ENCODE results near the gene HTR1B. TPM values are rescaled to one million over a fixed set of nuclear protein-coding genes. Genes with fewer than 3 reads are reported as not detected.
A peak's percentile ranks its signal among the peaks of the same experiment; 100 is the strongest.

HTR1B gene
- polyA plus RNA-seq, 1 donor (not counting 4 experiments of a cell fraction or from before 2014, with no cell fraction given): 0.24 TPM

DNA sequence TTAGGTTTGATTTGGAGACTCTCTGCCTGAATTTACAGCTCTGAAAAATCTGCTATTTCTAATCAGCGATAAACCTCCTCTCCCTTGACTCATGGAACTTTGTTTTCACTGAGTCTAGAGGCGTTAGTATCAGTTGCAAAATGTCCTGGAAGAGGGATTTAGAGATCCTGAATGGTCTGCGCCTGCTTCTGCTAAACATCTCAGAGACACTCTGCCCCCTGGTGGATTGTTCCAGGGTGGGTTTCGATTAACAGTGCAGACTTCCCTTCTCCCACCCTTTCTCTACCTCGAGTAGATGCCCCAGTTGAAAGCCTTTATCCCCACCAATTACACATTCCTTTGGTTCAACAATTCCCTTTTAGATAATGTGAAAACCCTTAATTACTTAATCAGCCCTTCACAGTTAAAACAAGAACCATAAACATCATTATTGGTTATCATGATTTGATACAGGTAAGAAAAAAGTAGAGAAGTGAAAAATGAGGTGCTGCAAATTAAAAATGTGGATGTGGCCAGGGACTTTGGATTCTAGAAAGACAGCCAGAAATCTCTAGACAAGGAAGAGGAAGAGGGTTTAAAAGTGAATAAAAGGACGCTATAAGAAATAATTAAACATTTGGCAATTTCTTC is 5.5 kb downstream of the HTR1B start:
- H3K36me3 ChIP-seq (ENCODE audit: control insufficient read depth in 2 of 2, extremely low read depth in 1 of 2, insufficient read depth in 2 of 2, low read length in 2 of 2): no peaks in the 10 kb centered on the region
- TF ChIP-seq, protein P1, sequence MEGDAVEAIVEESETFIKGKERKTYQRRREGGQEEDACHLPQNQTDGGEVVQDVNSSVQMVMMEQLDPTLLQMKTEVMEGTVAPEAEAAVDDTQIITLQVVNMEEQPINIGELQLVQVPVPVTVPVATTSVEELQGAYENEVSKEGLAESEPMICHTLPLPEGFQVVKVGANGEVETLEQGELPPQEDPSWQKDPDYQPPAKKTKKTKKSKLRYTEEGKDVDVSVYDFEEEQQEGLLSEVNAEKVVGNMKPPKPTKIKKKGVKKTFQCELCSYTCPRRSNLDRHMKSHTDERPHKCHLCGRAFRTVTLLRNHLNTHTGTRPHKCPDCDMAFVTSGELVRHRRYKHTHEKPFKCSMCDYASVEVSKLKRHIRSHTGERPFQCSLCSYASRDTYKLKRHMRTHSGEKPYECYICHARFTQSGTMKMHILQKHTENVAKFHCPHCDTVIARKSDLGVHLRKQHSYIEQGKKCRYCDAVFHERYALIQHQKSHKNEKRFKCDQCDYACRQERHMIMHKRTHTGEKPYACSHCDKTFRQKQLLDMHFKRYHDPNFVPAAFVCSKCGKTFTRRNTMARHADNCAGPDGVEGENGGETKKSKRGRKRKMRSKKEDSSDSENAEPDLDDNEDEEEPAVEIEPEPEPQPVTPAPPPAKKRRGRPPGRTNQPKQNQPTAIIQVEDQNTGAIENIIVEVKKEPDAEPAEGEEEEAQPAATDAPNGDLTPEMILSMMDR (optimal IDR thresholded peaks at IDR 0.05 in 1 of 3, IDR thresholded peaks at IDR 0.05 in 1 of 3, conservative IDR thresholded peaks at IDR 0.05 in 1 of 3; ENCODE audit: extremely low read depth in 1 of 3, insufficient read depth in 2 of 3, low read length in 3 of 3): peak; percentile 66 to 81 (median 73)
- no peak for TF ChIP-seq EZH2 (IDR thresholded peaks at IDR 0.05; ENCODE audit: low read length)
- no peaks in the 10 kb centered on the region for H3K9me3 ChIP-seq (ENCODE audit: control insufficient read depth, low read depth, low read length)
- peak; percentile 33 for DNase-seq (ENCODE audit: low read depth, low spot score)
- H3K4me3 ChIP-seq (ENCODE audit: control insufficient read depth in 2 of 3, extremely low read depth in 1 of 3, insufficient read depth in 2 of 3, low read depth in 1 of 3, low read length in 3 of 3): no peak overlapping the region
- H3K9me1 ChIP-seq (ENCODE audit: control insufficient read depth, extremely low read depth, insufficient read depth, low read length): no peaks in the 10 kb centered on the region
- peak overlapping the region; percentile 0 for H2AFZ ChIP-seq (ENCODE audit: control insufficient read depth, low read length)
- H3K9ac ChIP-seq (ENCODE audit: control insufficient read depth, extremely low read depth, insufficient read depth, low read length): no peak overlapping the region
- H3K27me3 ChIP-seq (ENCODE audit: control insufficient read depth, extremely low read depth, insufficient read depth, low read length): peaks cover 4% of the 10 kb centered on the region
- no peak overlapping the region for H3K4me2 ChIP-seq (ENCODE audit: control insufficient read depth, extremely low read depth, insufficient read depth, low read depth, low read length)
- peak; percentile 94 for FAIRE-seq
- no peaks in the 10 kb centered on the region for H3K79me2 ChIP-seq (ENCODE audit: control insufficient read depth, insufficient read depth, low read length)
- no peaks in the 10 kb centered on the region for H4K20me1 ChIP-seq (ENCODE audit: control insufficient read depth, extremely low read depth, insufficient read depth, low read length)
- H3K27ac ChIP-seq (ENCODE audit: control insufficient read depth, insufficient read depth, low read length): no peak overlapping the region
- dilution Hi-C loops (cut with MboI; ENCODE audit: extremely low pct_ligation_motif_present, low sequenced_read_pairs): no loop called here
- H3K4me1 ChIP-seq (ENCODE audit: control insufficient read depth, extremely low read depth, insufficient read depth, low read length): peaks cover 21% of the 10 kb centered on the region

DNA sequence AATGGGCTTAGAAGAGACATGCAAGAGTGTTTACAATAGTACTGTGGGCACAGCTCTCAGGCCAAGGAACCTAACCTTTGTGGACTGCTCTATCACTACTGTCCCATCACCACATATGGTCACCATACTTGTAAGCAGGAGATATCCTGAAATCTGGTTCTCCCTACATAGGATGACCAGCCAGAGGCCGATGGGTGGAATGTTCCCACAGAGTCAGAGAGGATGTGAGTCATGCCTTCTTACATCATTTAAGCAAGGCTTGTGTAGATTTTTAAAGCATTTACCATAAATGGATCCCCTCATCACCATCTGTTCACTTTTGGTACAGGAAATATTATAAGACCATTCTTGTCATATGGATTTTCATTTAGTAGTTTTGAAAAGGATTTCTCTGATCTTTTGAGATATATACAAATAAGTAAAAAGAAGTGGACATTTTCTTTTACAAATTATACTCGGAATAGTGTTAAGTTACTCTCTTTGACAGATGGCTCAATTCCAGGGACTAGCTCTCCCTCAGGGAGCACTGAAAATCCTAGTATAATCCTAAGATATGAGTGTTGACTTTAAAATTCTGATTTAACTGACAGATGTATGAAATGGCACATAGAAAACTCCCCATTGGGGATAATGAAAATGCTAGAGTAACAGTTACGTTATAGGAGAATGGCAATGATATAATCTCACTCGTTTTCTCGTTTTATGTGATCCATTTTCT is 6.6 kb downstream of the HTR1B start:
- peak overlapping the region; percentile 58 for H2AFZ ChIP-seq (ENCODE audit: control insufficient read depth, low read length)
- no peak overlapping the region for H3K4me3 ChIP-seq (ENCODE audit: control insufficient read depth in 2 of 3, extremely low read depth in 1 of 3, insufficient read depth in 2 of 3, low read depth in 1 of 3, low read length in 3 of 3)
- H3K4me1 ChIP-seq (ENCODE audit: control insufficient read depth, extremely low read depth, insufficient read depth, low read length): peaks cover 21% of the 10 kb centered on the region
- dilution Hi-C loops (cut with MboI; ENCODE audit: extremely low pct_ligation_motif_present, low sequenced_read_pairs): no loop called here
- H3K79me2 ChIP-seq (ENCODE audit: control insufficient read depth, insufficient read depth, low read length): no peaks in the 10 kb centered on the region
- TF ChIP-seq, protein P1 (optimal IDR thresholded peaks at IDR 0.05 in 1 of 3, IDR thresholded peaks at IDR 0.05 in 1 of 3, conservative IDR thresholded peaks at IDR 0.05 in 1 of 3; ENCODE audit: extremely low read depth in 1 of 3, insufficient read depth in 2 of 3, low read length in 3 of 3): no peak
- TF ChIP-seq EZH2 (IDR thresholded peaks at IDR 0.05; ENCODE audit: low read length): no peak
- no peak overlapping the region for H3K9ac ChIP-seq (ENCODE audit: control insufficient read depth, extremely low read depth, insufficient read depth, low read length)
- no peaks in the 10 kb centered on the region for H3K27me3 ChIP-seq (ENCODE audit: control insufficient read depth, extremely low read depth, insufficient read depth, low read length)
- H3K4me2 ChIP-seq (ENCODE audit: control insufficient read depth, extremely low read depth, insufficient read depth, low read depth, low read length): peak overlapping the region; percentile 17
- no peaks in the 10 kb centered on the region for H3K9me1 ChIP-seq (ENCODE audit: control insufficient read depth, extremely low read depth, insufficient read depth, low read length)
- FAIRE-seq: peak; percentile 97
- DNase-seq (ENCODE audit: low read depth, low spot score): peak; percentile 77
- H3K27ac ChIP-seq (ENCODE audit: control insufficient read depth, insufficient read depth, low read length): peak overlapping the region; percentile 55
- H3K9me3 ChIP-seq (ENCODE audit: control insufficient read depth, low read depth, low read length): no peaks in the 10 kb centered on the region
- H3K36me3 ChIP-seq (ENCODE audit: control insufficient read depth in 2 of 2, extremely low read depth in 1 of 2, insufficient read depth in 2 of 2, low read length in 2 of 2): no peaks in the 10 kb centered on the region
- no peaks in the 10 kb centered on the region for H4K20me1 ChIP-seq (ENCODE audit: control insufficient read depth, extremely low read depth, insufficient read depth, low read length)
